MM.1S (cell line): Measurements from ENCODE around the gene AHSA1.
A peak's percentile ranks its signal among the peaks of the same experiment; 100 is the strongest.

Experiments used
- DNase-seq: peaks from one replicate; pipeline ENCODE4 v3.0.0-alpha.2; 2015
- H2AFZ ChIP-seq: fragments of 300-600 bp; sonication (generic); 2 replicates; pipeline ENCODE4 v1.6.0; 2016; ENCODE audit warnings: antibody characterized with exemption, low read length
- H3F3A ChIP-seq: fragments of 300-600 bp; sonication (generic); 2 replicates; pipeline ENCODE4 v1.6.1; 2016; ENCODE audit warnings: mild to moderate bottlenecking, antibody characterized with exemption, low read length, moderate library complexity, mixed read lengths; ENCODE audit not compliant: insufficient read depth
- H3K27ac ChIP-seq: fragments of 300-600 bp; sonication (generic); 2 replicates; pipeline ENCODE4 v1.5.1; 2016; ENCODE audit warnings: mild to moderate bottlenecking, low read length
- H3K27me3 ChIP-seq: fragments of 300-600 bp; sonication (generic); replicated peaks from 2 replicates; pipeline ENCODE4 v1.6.0; 2016; ENCODE audit warnings: low read length; ENCODE audit not compliant: insufficient read depth
- H3K36me3 ChIP-seq: fragments of 300-600 bp; sonication (generic); replicated peaks from 2 replicates; pipeline ENCODE4 v1.6.1; 2016; ENCODE audit warnings: mild to moderate bottlenecking, low read length, mixed read lengths; ENCODE audit not compliant: insufficient read depth
- H3K4me1 ChIP-seq: fragments of 300-600 bp; sonication (generic); 2 replicates; pipeline ENCODE4 v1.6.1; 2016; ENCODE audit warnings: low read length, mixed read lengths
- H3K4me2 ChIP-seq: fragments of 300-600 bp; sonication (generic); 2 replicates; pipeline ENCODE4 v1.6.0; 2016; ENCODE audit warnings: low read depth, low read length
- H3K4me3 ChIP-seq: fragments of 300-600 bp; sonication (generic); 2 replicates; pipeline ENCODE4 v1.5.1; 2016; ENCODE audit warnings: low read length, mixed read lengths
- H3K79me2 ChIP-seq: fragments of 300-600 bp; sonication (generic); 2 replicates; pipeline ENCODE4 v1.6.1; 2016; ENCODE audit warnings: mixed run types, low read length, mixed read lengths
- H3K9ac ChIP-seq: fragments of 300-600 bp; sonication (generic); 2 replicates; pipeline ENCODE4 v1.6.1; 2016; ENCODE audit warnings: low read length, mixed read lengths
- H3K9me2 ChIP-seq: fragments of 300-600 bp; sonication (generic); replicated peaks from 2 replicates; pipeline ENCODE4 v1.6.1; 2016; ENCODE audit warnings: mild to moderate bottlenecking, low read length, mixed read lengths; ENCODE audit not compliant: insufficient read depth
- H3K9me3 ChIP-seq: fragments of 300-600 bp; sonication (generic); replicated peaks from 2 replicates; pipeline ENCODE4 v1.6.1; 2016; ENCODE audit warnings: mild to moderate bottlenecking, low read length, mixed read lengths; ENCODE audit not compliant: insufficient read depth
- H4K20me1 ChIP-seq: fragments of 300-600 bp; sonication (generic); 2 replicates; pipeline ENCODE4 v1.6.1; 2016; ENCODE audit warnings: mild to moderate bottlenecking, low read length, moderate library complexity, mixed read lengths; ENCODE audit not compliant: insufficient read depth
- EZH2 ChIP-seq: fragments of 300-600 bp; sonication (generic); optimal IDR thresholded peaks from 2 replicates; pipeline ENCODE3; 2017; ENCODE audit warnings: low read depth, mild to moderate bottlenecking, antibody characterized with exemption, low read length, mixed read lengths
- EZH2phosphoT487 ChIP-seq: fragments of 300-600 bp; sonication (generic); IDR thresholded peaks from 2 replicates; pipeline ENCODE4 v1.6.1; 2018; ENCODE audit warnings: antibody characterized with exemption, low read length
- TF ChIP-seq, protein P1 (sequence below): fragments of 300-600 bp; sonication (generic); IDR thresholded peaks from 2 replicates; pipeline ENCODE4 v1.5.1; 2016; ENCODE audit warnings: antibody characterized with exemption, low read length, mixed read lengths

Gene AHSA1

DNA sequence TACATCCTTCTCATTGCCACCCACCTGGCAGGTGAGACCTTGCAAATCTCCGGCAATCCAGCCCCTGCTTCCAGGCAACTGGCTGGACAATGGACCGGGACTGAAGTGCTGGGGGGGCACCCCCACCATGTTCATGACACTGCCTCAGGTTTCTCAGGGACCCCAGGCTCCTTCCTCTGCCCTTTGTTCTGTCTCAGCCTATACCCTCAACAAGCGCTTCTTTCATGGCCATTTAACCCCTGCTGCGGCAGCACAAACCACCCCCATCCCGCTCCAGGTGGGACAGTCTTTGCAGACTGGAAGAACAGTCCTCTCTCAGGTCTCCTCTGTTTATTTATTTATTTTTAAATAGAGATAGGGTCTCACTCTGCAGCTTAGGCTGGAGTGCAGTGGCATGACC is 33.2 kb downstream of the AHSA1 start:
- Histone ChIP-seq H3K27me3 (no peaks in the 10 kb centered on the region), H3K9me3 (no peaks in the 10 kb centered on the region), H3K36me3 (no peaks in the 10 kb centered on the region), H3K9ac (no peak overlapping the region), H3K4me3 (no peak overlapping the region), H3K4me2 (no peak overlapping the region), H3K9me2 (no peaks in the 10 kb centered on the region), H3K79me2 (no peaks in the 10 kb centered on the region), H3K27ac (no peak overlapping the region), H3K4me1 (no peaks in the 10 kb centered on the region), H3F3A (no peaks in the 10 kb centered on the region), H2AFZ (no peak overlapping the region), H4K20me1 (no peaks in the 10 kb centered on the region)
- TF ChIP-seq EZH2phosphoT487: no peak
- TF ChIP-seq, protein P1, sequence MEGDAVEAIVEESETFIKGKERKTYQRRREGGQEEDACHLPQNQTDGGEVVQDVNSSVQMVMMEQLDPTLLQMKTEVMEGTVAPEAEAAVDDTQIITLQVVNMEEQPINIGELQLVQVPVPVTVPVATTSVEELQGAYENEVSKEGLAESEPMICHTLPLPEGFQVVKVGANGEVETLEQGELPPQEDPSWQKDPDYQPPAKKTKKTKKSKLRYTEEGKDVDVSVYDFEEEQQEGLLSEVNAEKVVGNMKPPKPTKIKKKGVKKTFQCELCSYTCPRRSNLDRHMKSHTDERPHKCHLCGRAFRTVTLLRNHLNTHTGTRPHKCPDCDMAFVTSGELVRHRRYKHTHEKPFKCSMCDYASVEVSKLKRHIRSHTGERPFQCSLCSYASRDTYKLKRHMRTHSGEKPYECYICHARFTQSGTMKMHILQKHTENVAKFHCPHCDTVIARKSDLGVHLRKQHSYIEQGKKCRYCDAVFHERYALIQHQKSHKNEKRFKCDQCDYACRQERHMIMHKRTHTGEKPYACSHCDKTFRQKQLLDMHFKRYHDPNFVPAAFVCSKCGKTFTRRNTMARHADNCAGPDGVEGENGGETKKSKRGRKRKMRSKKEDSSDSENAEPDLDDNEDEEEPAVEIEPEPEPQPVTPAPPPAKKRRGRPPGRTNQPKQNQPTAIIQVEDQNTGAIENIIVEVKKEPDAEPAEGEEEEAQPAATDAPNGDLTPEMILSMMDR: no peak
- no peak for TF ChIP-seq EZH2
- DNase-seq: no peak

DNA sequence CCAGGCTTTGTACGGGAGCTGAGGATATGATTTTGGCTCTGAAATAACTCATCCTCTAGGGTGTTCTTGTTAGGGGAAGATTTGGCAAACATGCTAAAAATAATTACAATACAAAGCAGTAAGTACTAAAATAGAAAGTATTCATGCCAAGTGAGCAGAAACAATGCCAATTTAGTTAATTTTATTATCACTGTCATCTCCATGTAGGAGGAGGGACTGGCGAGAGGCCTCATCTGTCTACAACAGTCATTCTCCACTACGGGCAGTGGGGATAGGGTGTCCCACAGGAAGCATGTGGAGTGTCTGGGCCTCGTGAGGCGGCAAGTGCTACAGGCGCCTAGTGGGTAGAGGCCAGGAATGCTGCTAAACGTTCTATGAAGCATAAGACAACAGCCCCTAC is 37.4 kb downstream of the AHSA1 start:
- Histone ChIP-seq H4K20me1 (no peaks in the 10 kb centered on the region), H3K9me2 (no peaks in the 10 kb centered on the region), H3K27ac (no peak overlapping the region), H3K4me1 (no peaks in the 10 kb centered on the region), H3K27me3 (peaks cover 5% of the 10 kb centered on the region; the same call in 1 of the 2 replicates), H3K9ac (no peak overlapping the region), H3K4me2 (no peak overlapping the region), H3K9me3 (no peaks in the 10 kb centered on the region), H2AFZ (no peak overlapping the region), H3K36me3 (no peaks in the 10 kb centered on the region), H3K4me3 (no peak overlapping the region), H3K79me2 (no peaks in the 10 kb centered on the region), H3F3A (no peaks in the 10 kb centered on the region)
- TF ChIP-seq EZH2: no peak
- DNase-seq: no peak

DNA sequence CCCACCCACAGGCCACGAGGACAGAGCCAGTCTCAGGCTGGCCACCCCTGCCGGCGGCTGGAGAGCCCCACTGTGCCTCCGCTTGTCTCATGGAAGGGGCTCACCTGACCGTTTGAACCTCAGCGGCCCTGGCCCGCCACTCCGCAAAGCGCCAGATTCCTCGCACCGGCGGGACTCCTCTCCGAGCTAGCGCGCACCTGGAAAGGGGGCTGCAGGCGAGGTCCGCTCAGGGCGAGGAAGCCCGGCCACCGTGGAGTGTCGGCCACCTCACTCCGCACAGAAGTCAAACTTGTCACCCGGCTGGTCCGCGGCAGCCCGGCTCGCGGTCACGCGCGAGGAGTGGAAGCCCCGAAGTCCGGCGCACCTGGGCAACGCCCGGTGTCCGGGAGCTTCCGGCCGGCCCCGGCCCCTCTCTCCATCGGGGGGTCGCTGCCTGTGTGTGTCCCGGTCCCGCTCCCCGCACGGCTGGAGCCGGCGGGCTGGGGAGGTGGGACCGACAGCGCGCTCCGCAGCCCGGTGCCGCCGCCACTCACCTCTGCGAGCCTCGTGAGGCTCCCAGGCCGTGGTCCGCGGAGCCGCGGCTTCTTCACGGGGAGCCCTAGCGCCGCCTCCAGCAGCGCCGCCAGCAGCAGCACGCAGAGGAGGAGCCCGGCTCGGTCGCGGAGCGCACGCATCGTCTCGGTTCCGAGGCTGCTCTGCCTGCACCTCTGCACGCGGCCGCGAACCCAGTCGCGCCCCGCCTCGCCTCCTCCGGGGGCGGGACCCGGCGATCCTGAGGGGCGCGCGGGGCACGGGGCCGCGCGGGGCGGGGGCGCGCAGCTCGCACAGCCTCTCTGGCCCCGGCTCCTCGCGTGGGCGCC is 40.5 kb downstream of the AHSA1 start, which contains the start of gene ISM2:
ISM2 (minus strand) TSS at position 697 of the 860 bp plus-strand sequence; CDS start at position 674, 23 bp downstream.
- peak within 1 kb of the TSS; percentile 84 for H3K4me2 ChIP-seq
- DNase-seq: peak; percentile 16
- no peaks in the 10 kb centered on the region for H3K79me2 ChIP-seq
- H3K36me3 ChIP-seq: no peaks in the 10 kb centered on the region
- no peak within 1 kb of the TSS for H3K27ac ChIP-seq
- H4K20me1 ChIP-seq: no peaks in the 10 kb centered on the region
- H3K9ac ChIP-seq: no peak within 1 kb of the TSS
- H3K4me3 ChIP-seq: peak within 1 kb of the TSS; percentile 52
- H2AFZ ChIP-seq: 0 out of 2 replicates have a peak within 1 kb of the TSS, but pooled peaks have one; percentile 23
- no peaks in the 10 kb centered on the region for H3K4me1 ChIP-seq
- TF ChIP-seq EZH2phosphoT487: no peak
- TF ChIP-seq, protein P1: no peak
- no peak for TF ChIP-seq EZH2
- no peaks in the 10 kb centered on the region for H3K9me2 ChIP-seq
- peaks cover 5% of the 10 kb centered on the region; the same call in 1 of the 2 replicates for H3K27me3 ChIP-seq
- no peaks in the 10 kb centered on the region for H3K9me3 ChIP-seq
- H3F3A ChIP-seq: no peaks in the 10 kb centered on the region

DNA sequence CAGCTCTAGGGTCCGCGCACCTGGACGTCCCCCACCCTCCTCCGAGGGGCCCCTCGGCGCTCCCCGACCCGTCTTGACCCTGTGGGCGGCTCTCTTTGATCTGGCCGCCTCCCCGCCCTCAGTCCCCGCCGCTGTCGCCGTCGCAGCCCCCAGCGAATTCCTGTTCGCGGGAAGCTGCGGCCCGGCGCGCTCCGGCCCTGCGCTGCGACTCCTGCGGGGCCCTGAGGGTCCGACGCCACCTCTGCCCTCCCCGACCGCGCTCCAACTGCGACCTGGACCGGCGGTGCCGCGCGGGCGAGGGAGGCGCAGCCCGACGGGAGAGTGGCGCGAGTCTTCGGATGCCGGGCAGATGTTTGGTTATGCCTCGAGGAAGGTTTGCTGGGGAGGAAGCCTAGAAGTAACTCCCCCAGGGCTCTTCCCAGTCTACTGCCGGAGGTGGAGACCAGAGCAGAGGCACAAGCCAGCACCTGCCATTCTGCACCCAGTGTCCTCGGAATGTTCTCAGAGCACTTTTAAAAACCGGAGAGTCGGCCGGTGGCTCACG is 41.2 kb downstream of the AHSA1 start:
- no peaks in the 10 kb centered on the region for H3K79me2 ChIP-seq
- TF ChIP-seq, protein P1: no peak
- TF ChIP-seq EZH2 (no peak), EZH2phosphoT487 (no peak)
- no peaks in the 10 kb centered on the region for H3F3A ChIP-seq
- H3K27me3 ChIP-seq: peaks cover 5% of the 10 kb centered on the region; the same call in 1 of the 2 replicates
- H2AFZ ChIP-seq: 0 out of 2 replicates have a peak overlapping the region, but pooled peaks have one; percentile 23
- no peaks in the 10 kb centered on the region for H3K9me2 ChIP-seq
- H4K20me1 ChIP-seq: no peaks in the 10 kb centered on the region
- DNase-seq: no peak
- H3K9me3 ChIP-seq: no peaks in the 10 kb centered on the region
- no peak overlapping the region for H3K9ac ChIP-seq
- H3K4me1 ChIP-seq: no peaks in the 10 kb centered on the region
- peak overlapping the region; percentile 34; the same call in 1 of the 2 replicates for H3K4me2 ChIP-seq
- H3K4me3 ChIP-seq: peak overlapping the region; percentile 52; the same call in 1 of the 2 replicates
- H3K27ac ChIP-seq: no peak overlapping the region
- H3K36me3 ChIP-seq: no peaks in the 10 kb centered on the region
